Tibial artery (tissue), 4 donors: ENCODE measurements around the gene KCNJ5.

Experiments
- DNase-seq, 2 donors: peaks; one replicate each; pipeline ENCODE4 v3.0.0-alpha.2; 2019
- H3K27ac ChIP-seq, 2 donors: fragments of 200-600 bp; sonication (generic) in 1 of 2; 1 replicate in 1 of 2; 2 replicates in 1 of 2; pipeline ENCODE4 v1.5.1; 2018 to 2019; ENCODE audit warnings: mild to moderate bottlenecking in 1 of 2
- H3K27me3 ChIP-seq, 2 donors: fragments of 200-600 bp; sonication (generic) in 1 of 2; one replicate each; pipeline versions ENCODE4 v1.5.1 to v1.6.0; 2016 to 2019
- H3K36me3 ChIP-seq, 3 donors: fragments of 200-600 bp; sonication (generic) in 2 of 3; one replicate each; pipeline ENCODE4 v1.5.1; 2016 to 2019; ENCODE audit warnings: mild to moderate bottlenecking in 2 of 3
- H3K4me1 ChIP-seq, 4 donors: fragments of 200-600 bp; sonication (generic) in 2 of 4; 1 replicate in 3 of 4; 2 replicates in 1 of 4; pipeline ENCODE4 v1.5.1; 2016 to 2019
- H3K4me3 ChIP-seq, 2 donors: fragments of 200-600 bp; sonication (generic) in 1 of 2; 1 replicate in 1 of 2; 2 replicates in 1 of 2; pipeline ENCODE4 v1.5.1; 2018 to 2019; ENCODE audit warnings: mild to moderate bottlenecking in 2 of 2
- H3K9me3 ChIP-seq, 3 donors: fragments of 200-600 bp; sonication (generic) in 1 of 3; one replicate each; pipeline ENCODE4 v1.5.1; 2016 to 2019
- CTCF ChIP-seq, 2 experiments: fragments of 200-600 bp in 1 of 2; fragments of 450-650 bp in 1 of 2; IDR thresholded peaks; one replicate each; pipeline ENCODE4 v1.5.1; 2017 to 2019; ENCODE audit warnings: antibody characterized with exemption in 2 of 2, mild to moderate bottlenecking in 1 of 2, moderate library complexity in 1 of 2
- intact Hi-C: fragments of 100-400 bp; cut with DNase I; formaldehyde crosslinking; loops from one replicate; pipeline ENCODE4 v1.15.0; 2023; ENCODE audit warnings: low total_unique reads

Gene KCNJ5

GRCh38 chr11:128911701-128912100 lies 20.5 kb downstream of the KCNJ5 start:
- H3K4me1 ChIP-seq, result peaks cover 0 to 15% (median 12%) of the 10 kb centered on the region in 4 donors
- TF ChIP-seq CTCF (IDR thresholded peaks at IDR 0.05), result no peak
- intact Hi-C loops, result no loop called here
- no peak overlapping the region for H3K4me3 ChIP-seq
- peak in 1 of 2 donors; percentile 58 for DNase-seq
- H3K27me3 ChIP-seq, result no peaks in the 10 kb centered on the region
- H3K36me3 ChIP-seq, result no peaks in the 10 kb centered on the region
- no peaks in the 10 kb centered on the region for H3K9me3 ChIP-seq
- H3K27ac ChIP-seq, result no peak overlapping the region

GRCh38 chr11:128913806-128914205 lies 22.6 kb downstream of the KCNJ5 start:
- Histone ChIP-seq H3K9me3 (no peaks in the 10 kb centered on the region), H3K36me3 (no peaks in the 10 kb centered on the region), H3K4me3 (no peak overlapping the region), H3K27ac (no peak overlapping the region), H3K4me1 (peaks cover 0 to 4% (median 2%) of the 10 kb centered on the region in 4 donors), H3K27me3 (no peaks in the 10 kb centered on the region)
- intact Hi-C loops, result no loop called here
- TF ChIP-seq CTCF (IDR thresholded peaks at IDR 0.05), result no peak
- DNase-seq, result no peak

- no peak for DNase-seq
- no peak overlapping the region for H3K4me3 ChIP-seq
- intact Hi-C loops, result no loop called here
- TF ChIP-seq CTCF (IDR thresholded peaks at IDR 0.05), result no peak
- H3K4me1 ChIP-seq, result no peaks in the 10 kb centered on the region
- H3K9me3 ChIP-seq, result no peaks in the 10 kb centered on the region
- no peaks in the 10 kb centered on the region for H3K36me3 ChIP-seq
- no peaks in the 10 kb centered on the region for H3K27me3 ChIP-seq
- no peak overlapping the region for H3K27ac ChIP-seq
These were observed 23.3 kb downstream of the KCNJ5 start for GRCh38 chr11:128914216-128915148.

- no peak for DNase-seq
- H3K36me3 ChIP-seq, result no peaks in the 10 kb centered on the region
- no peaks in the 10 kb centered on the region for H3K9me3 ChIP-seq
- no peaks in the 10 kb centered on the region for H3K27me3 ChIP-seq
- no peak for TF ChIP-seq CTCF (IDR thresholded peaks at IDR 0.05)
- H3K27ac ChIP-seq, result no peak overlapping the region
- intact Hi-C loops, result no loop called here
- no peak overlapping the region for H3K4me3 ChIP-seq
- H3K4me1 ChIP-seq, result no peaks in the 10 kb centered on the region
These were observed 24.0 kb downstream of the KCNJ5 start for GRCh38 chr11:128915149-128915521.

GRCh38 chr11:128916037-128916572 lies 24.9 kb downstream of the KCNJ5 start:
- Histone ChIP-seq H3K4me3 (no peak overlapping the region), H3K27me3 (no peaks in the 10 kb centered on the region), H3K36me3 (no peaks in the 10 kb centered on the region), H3K9me3 (no peaks in the 10 kb centered on the region), H3K27ac (no peak overlapping the region), H3K4me1 (no peaks in the 10 kb centered on the region)
- TF ChIP-seq CTCF (IDR thresholded peaks at IDR 0.05), result no peak
- DNase-seq, result no peak
- intact Hi-C loops, result no loop called here
